MM.1S (cell line): ENCODE results near the gene PPP1R3E.

Experiments
- DNase-seq: peaks from one replicate; pipeline ENCODE4 v3.0.0-alpha.2; 2015
- H2AFZ ChIP-seq: fragments of 300-600 bp; sonication (generic); 2 replicates; pipeline ENCODE4 v1.6.0; 2016; ENCODE audit warnings: antibody characterized with exemption, low read length
- H3F3A ChIP-seq: fragments of 300-600 bp; sonication (generic); 2 replicates; pipeline ENCODE4 v1.6.1; 2016; ENCODE audit warnings: mild to moderate bottlenecking, antibody characterized with exemption, low read length, moderate library complexity, mixed read lengths; ENCODE audit not compliant: insufficient read depth
- H3K27ac ChIP-seq: fragments of 300-600 bp; sonication (generic); 2 replicates; pipeline ENCODE4 v1.5.1; 2016; ENCODE audit warnings: mild to moderate bottlenecking, low read length
- H3K27me3 ChIP-seq: fragments of 300-600 bp; sonication (generic); replicated peaks from 2 replicates; pipeline ENCODE4 v1.6.0; 2016; ENCODE audit warnings: low read length; ENCODE audit not compliant: insufficient read depth
- H3K36me3 ChIP-seq: fragments of 300-600 bp; sonication (generic); replicated peaks from 2 replicates; pipeline ENCODE4 v1.6.1; 2016; ENCODE audit warnings: mild to moderate bottlenecking, low read length, mixed read lengths; ENCODE audit not compliant: insufficient read depth
- H3K4me1 ChIP-seq: fragments of 300-600 bp; sonication (generic); 2 replicates; pipeline ENCODE4 v1.6.1; 2016; ENCODE audit warnings: low read length, mixed read lengths
- H3K4me2 ChIP-seq: fragments of 300-600 bp; sonication (generic); 2 replicates; pipeline ENCODE4 v1.6.0; 2016; ENCODE audit warnings: low read depth, low read length
- H3K4me3 ChIP-seq: fragments of 300-600 bp; sonication (generic); 2 replicates; pipeline ENCODE4 v1.5.1; 2016; ENCODE audit warnings: low read length, mixed read lengths
- H3K79me2 ChIP-seq: fragments of 300-600 bp; sonication (generic); 2 replicates; pipeline ENCODE4 v1.6.1; 2016; ENCODE audit warnings: mixed run types, low read length, mixed read lengths
- H3K9ac ChIP-seq: fragments of 300-600 bp; sonication (generic); 2 replicates; pipeline ENCODE4 v1.6.1; 2016; ENCODE audit warnings: low read length, mixed read lengths
- H3K9me2 ChIP-seq: fragments of 300-600 bp; sonication (generic); replicated peaks from 2 replicates; pipeline ENCODE4 v1.6.1; 2016; ENCODE audit warnings: mild to moderate bottlenecking, low read length, mixed read lengths; ENCODE audit not compliant: insufficient read depth
- H3K9me3 ChIP-seq: fragments of 300-600 bp; sonication (generic); replicated peaks from 2 replicates; pipeline ENCODE4 v1.6.1; 2016; ENCODE audit warnings: mild to moderate bottlenecking, low read length, mixed read lengths; ENCODE audit not compliant: insufficient read depth
- H4K20me1 ChIP-seq: fragments of 300-600 bp; sonication (generic); 2 replicates; pipeline ENCODE4 v1.6.1; 2016; ENCODE audit warnings: mild to moderate bottlenecking, low read length, moderate library complexity, mixed read lengths; ENCODE audit not compliant: insufficient read depth
- CTCF ChIP-seq: fragments of 300-600 bp; sonication (generic); IDR thresholded peaks from 2 replicates; pipeline ENCODE4 v1.5.1; 2016; ENCODE audit warnings: antibody characterized with exemption, low read length, mixed read lengths
- EZH2 ChIP-seq: fragments of 300-600 bp; sonication (generic); optimal IDR thresholded peaks from 2 replicates; pipeline ENCODE3; 2017; ENCODE audit warnings: low read depth, mild to moderate bottlenecking, antibody characterized with exemption, low read length, mixed read lengths
- EZH2phosphoT487 ChIP-seq: fragments of 300-600 bp; sonication (generic); IDR thresholded peaks from 2 replicates; pipeline ENCODE4 v1.6.1; 2018; ENCODE audit warnings: antibody characterized with exemption, low read length

Gene PPP1R3E

GRCh38 chr14:23319746-23320583, 17.3 kb upstream of the PPP1R3E start:
- H3K9ac ChIP-seq: peak overlapping the region; percentile 24; the same call in 1 of the 2 replicates
- peaks cover 18% of the 10 kb centered on the region for H3K79me2 ChIP-seq
- H3K36me3 ChIP-seq: no peaks in the 10 kb centered on the region

GRCh38 chr14:23316300-23316699, 13.6 kb upstream of the PPP1R3E start:
- Histone ChIP-seq H4K20me1 (no peaks in the 10 kb centered on the region), H2AFZ (no peak overlapping the region), H3K27me3 (no peaks in the 10 kb centered on the region), H3K9ac (no peak overlapping the region), H3K9me2 (no peaks in the 10 kb centered on the region), H3K27ac (no peak overlapping the region), H3K79me2 (no peaks in the 10 kb centered on the region), H3K9me3 (no peaks in the 10 kb centered on the region), H3K4me2 (no peak overlapping the region), H3K4me1 (no peaks in the 10 kb centered on the region), H3K36me3 (no peaks in the 10 kb centered on the region), H3K4me3 (no peak overlapping the region), H3F3A (no peaks in the 10 kb centered on the region)
- no peak for DNase-seq
- TF ChIP-seq CTCF (no peak), EZH2 (no peak), EZH2phosphoT487 (no peak)

More at GRCh38 chr14:23319746-23320583, 17.3 kb upstream of the PPP1R3E start:
- no peak for DNase-seq
- no peaks in the 10 kb centered on the region for H4K20me1 ChIP-seq
- peak overlapping the region; percentile 86 for H3K27ac ChIP-seq
- peak overlapping the region; percentile 50 for H2AFZ ChIP-seq
- no peaks in the 10 kb centered on the region for H3K27me3 ChIP-seq
- H3K4me2 ChIP-seq: peak overlapping the region; percentile 48
- no peak for TF ChIP-seq EZH2
- no peak for TF ChIP-seq CTCF
- TF ChIP-seq EZH2phosphoT487: no peak
- H3K4me1 ChIP-seq: no peaks in the 10 kb centered on the region
- H3K9me2 ChIP-seq: no peaks in the 10 kb centered on the region
- no peaks in the 10 kb centered on the region for H3F3A ChIP-seq
- H3K4me3 ChIP-seq: peak overlapping the region; percentile 63
- H3K9me3 ChIP-seq: no peaks in the 10 kb centered on the region

GRCh38 chr14:23310546-23310945, 7.9 kb upstream of the PPP1R3E start:
- no peak for DNase-seq
- H3K79me2 ChIP-seq: no peaks in the 10 kb centered on the region
- H3K9me2 ChIP-seq: no peaks in the 10 kb centered on the region
- no peaks in the 10 kb centered on the region for H4K20me1 ChIP-seq
- TF ChIP-seq CTCF (no peak), EZH2 (no peak), EZH2phosphoT487 (no peak)
- no peaks in the 10 kb centered on the region for H3K4me1 ChIP-seq
- no peaks in the 10 kb centered on the region for H3K9me3 ChIP-seq
- no peak overlapping the region for H3K9ac ChIP-seq
- no peak overlapping the region for H3K27ac ChIP-seq
- no peaks in the 10 kb centered on the region for H3F3A ChIP-seq
- H3K4me2 ChIP-seq: no peak overlapping the region
- no peak overlapping the region for H3K4me3 ChIP-seq
- no peaks in the 10 kb centered on the region for H3K27me3 ChIP-seq
- H2AFZ ChIP-seq: no peak overlapping the region
- H3K36me3 ChIP-seq: no peaks in the 10 kb centered on the region
